NCI-H510A treated with DMSO at 0.1 percent for 48 hours (cell line): ENCODE measurements around the gene VPS8.
A peak's percentile ranks its signal among the peaks of the same experiment; 100 is the strongest.

Source experiments
- DNase-seq: peaks from one replicate; lab custom pipeline; 2025; lab: John Stamatoyannopoulos, UW

VPS8 gene

DNA sequence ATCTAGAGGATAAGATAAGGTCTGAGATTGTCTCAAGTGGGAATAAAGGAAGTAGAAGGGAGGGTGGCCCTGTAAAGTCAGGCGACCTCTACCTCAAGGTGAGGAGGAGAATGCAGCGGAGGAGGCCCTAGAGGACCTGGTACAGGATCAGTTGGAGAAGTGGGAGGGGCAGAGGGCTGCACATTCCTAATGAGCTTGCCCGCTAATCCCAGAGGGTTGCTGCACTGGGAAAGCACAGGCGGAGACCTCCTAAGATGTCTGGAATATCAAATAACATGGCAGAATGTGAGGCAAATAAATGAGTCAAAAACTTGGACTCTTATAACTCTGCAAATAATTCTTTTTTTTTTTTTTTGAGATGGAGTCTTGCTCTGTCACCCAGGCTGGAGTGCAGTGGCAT is 30.2 kb upstream of the VPS8 start:
- no peak for DNase-seq

DNA sequence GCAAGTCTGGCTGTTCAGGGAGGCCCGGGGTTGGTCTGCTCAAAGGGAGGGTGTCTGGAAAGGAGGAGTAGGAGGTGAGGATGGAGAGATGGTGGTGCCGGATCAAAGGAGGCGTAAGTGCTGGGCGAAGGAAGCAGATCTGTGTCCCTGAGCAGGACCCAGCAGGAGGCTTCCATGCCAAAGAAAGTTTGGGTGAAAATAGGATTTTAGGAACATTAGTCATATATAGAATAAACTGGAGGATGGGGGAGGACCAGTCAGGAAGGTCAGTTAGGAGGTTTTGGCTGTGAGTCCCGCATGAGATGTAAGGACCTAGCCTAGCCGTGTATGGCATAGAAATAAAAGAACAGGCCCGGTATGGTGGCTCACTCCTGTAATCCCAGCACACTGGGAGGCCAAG is 28.6 kb upstream of the VPS8 start:
- no peak for DNase-seq

DNA sequence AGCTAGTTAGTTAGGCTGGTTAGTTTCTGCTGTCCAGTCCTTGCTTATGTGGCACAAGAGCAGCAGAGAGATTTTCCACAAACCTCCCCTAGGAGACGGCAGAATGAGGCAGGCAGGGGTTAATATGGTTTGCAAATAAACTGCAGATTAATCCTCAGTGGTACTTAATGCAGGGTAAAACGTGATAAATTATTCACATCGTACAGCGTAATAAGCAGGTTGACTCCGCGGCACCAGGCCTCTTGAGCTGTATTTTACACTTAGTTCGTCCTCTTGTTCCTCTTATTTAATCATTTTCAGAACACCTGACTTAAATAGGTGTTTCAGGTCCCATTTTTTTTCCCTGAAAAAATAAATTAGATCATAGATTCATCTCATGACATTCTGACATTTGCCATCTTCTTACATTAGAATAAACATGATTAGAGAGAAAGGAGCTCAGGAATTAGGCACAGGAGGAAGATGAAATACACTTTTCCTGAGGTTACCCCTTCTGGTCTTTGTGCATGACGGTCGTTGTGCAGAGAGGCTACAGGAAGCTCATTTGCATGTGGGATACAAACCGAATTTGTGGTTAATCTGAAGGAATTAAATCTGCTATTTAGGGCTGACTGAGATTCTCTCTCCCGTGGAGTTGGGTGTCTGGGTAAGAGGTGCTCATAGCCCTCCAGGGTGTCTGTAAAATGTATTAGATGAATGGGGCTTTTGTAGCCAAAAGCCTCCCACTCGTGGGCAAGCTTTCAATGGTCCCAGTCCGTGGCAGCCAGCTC is 27.1 kb upstream of the VPS8 start:
- no peak for DNase-seq

DNA sequence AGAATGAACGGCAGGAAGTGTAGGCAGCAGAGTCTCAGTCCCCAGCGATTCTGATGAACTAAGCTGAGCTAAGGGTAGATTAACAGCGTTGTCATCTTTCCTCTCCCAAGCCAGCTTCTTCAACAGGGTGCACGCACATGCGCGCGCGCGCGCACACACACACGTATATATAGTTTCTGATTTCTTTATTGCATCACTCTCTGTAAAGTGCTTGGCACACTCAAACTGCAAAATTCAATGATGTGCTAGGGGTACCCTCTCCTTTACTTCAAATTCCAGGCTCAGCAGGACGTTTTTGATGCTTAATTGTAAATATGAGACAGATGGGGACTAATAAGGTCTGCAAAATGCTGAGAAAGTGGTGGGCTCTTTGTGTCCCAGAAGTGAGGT is 26.1 kb upstream of the VPS8 start:
- DNase-seq = no peak

DNA sequence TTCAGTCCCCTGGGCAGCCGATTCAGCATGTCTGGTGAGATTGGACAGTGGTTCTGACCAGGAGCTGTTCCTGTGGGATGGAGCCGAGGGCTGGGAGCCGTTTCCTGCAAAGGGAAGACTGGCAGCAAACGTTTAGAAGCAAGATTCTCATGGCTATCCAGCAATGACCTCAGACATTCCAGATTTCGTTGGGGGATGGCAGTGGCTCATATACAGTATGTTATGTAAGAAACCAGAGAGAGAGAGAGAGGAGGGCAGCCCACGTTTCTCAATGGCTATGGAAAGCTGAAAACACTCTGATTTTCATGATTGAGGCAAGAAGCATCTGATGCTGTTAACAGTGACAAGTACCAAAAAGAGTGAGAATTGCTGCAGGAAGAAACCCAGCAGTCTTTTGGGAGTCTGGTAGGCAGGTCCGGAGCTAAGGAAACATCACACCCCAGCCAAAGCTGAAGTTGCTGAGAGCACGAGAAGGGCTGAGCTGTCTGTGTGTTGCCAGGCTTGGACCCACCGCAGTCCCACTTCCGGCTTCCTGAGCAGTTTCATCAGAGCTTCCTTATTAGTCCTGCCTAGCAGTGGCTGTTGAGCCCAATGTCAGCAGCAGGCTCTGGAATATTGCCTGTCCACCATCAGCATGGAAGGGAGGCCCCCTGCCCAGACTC is 25.6 kb upstream of the VPS8 start:
- DNase-seq = no peak

DNA sequence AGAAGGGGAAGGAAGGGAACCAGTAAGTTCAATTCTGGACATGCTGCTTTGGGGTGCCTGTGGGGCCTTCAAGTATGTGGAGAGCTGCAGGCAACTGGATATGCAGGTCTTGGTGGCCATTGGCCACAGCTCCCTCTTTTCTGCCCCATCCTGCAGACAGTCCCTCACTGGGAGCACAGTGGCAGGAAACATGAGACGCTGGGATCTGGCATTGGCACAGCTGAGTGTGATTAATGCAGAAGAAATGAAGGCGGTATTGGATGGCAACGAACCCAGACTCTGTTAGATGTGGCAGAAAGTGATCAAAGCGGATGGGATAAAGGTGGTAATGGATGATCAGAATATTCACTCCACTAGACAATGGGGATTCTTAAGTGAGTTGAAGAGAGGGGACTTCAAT is 23.2 kb upstream of the VPS8 start:
- DNase-seq = peak; percentile 74

DNA sequence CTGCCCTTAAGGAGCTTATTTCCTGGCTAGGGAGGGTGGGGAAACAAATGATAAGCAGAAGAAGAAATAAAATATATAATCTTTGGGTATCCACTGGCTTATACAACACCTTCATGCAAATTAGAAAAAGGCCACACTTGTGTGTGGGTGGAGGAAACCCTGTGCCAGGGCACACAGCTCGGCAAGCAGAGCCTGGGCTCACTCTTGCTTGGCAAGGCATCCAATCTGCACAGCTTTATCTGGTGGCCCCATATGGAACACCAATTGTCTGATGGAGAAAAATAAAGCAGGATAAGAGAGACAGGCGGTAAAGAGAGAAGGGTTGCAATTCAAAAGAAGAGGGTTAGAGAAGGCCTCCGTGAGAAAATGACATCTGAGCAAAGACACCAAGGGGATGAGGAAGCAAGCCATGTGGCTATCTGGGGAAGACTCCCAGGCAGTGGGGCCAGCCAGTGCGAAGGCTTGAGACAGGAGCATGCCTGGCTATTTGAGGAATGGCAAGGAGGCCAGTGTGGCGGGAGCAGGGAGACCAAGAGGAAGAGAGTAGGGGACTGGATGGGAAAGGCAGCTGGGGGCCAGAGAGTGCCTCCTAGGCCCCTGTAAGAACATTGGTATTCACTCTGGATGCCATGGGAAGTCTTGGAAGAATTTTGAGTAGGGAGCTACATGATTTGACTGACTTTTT is 22.5 kb upstream of the VPS8 start:
- DNase-seq = no peak

DNA sequence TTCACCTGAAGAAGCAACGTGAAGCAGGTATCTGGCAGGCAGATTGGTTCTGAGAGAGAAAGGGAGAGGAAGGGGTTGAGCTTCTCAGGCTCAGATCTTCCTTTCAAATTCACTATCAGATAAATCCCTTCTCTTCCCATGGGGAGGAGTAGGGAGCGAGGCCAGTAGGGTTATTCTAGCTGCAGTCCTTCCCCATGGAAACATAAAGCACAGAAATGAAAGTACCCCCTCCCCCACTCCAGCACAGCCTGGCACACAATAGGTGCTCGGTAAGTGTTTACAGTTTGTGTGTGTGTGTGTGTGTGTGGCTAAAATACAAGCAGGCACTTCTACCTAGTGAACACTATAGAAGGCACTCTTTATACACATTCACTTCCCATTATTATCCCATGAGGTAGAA is 20.8 kb upstream of the VPS8 start:
- peak; percentile 83 for DNase-seq

DNA sequence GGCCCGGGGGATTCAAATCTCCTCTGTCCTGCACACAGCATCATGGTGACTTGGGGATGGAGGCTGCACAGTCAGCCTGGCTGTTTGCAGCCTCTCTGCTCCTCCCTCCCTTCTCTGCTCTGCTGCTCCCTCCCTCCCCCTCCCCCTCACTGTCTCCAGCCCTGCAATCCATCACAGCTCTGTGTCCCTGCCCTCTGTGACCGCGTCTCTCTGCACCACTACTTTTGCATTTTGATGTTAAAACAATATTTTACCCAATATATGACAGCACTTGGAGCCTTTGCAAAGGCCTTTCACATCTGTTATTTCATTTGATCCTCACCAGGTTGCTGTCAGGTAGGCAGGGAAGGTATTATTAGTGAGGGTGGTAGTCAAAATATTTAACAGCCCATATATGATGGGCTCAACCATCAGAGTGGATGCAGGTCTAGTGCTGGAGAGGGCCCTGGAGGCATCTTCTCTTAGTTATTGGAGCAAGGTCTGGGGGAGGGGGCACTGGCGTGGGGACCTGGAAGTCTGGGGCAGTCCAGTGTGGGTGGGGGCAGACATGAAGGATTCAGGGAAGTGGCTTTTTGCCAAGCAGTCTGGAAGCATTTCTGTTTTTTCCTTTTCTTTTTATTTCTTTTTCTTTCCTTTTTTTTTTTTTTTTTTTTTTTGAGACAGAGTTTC is 16.3 kb upstream of the VPS8 start:
- DNase-seq = peak; percentile 22

DNA sequence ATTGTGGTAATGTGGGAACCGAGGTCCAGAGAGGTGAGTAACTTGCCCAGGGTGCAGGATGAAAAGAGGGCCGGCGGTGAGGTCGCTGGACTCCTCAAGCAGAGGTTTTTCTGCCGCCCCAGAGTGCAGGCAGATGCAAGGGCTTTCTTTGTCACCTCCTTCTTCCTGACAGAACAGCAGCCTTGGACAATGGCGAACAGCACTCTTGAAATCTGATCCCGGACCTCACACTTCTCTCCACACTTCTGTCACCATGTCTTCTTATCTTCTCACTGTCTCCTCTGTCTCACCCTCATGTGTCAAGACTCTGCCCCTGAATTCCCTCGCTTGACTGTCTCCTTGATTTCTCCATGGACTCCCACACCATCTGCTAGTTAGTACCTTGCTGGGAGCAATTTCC is 15.4 kb upstream of the VPS8 start:
- peak; percentile 59 for DNase-seq

DNA sequence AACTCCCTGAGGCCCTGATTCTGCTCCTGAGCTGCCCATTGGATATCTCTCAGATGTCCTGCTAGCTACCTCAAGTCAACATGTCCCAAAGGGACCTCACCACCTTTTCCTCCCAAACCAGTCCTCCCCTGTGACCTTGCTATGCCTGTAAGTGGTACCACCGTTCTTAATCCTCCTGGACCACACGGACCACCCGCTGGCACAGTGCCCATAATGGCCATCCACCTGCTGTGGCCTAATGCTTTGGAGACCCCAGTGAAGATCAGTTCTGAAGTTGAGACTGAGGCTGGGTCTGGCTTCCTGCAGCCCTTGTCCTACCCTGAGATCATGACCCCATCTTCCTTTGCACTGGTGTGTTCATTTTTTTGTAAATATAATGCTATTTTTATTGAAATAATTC is 15.0 kb upstream of the VPS8 start:
- DNase-seq = no peak

DNA sequence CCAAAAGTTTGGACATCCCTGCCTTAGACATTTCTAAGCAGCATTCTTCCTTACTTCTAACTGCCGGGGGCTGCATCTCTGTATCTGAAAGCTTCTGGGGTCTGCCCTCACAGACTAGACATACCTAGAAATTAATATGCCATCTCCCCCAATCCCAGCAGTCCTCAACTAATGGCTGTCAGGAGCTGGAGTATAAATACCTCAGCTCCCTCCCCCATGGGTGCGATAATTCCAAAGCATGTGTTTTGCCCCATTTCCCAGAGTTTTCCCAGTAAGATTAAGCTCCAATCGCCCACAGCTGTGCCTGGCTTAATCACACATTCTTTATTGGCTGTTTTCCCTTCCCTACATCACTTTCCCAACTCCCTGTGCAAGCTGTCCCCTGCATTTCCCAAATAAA is 13.8 kb upstream of the VPS8 start:
- DNase-seq = no peak

DNA sequence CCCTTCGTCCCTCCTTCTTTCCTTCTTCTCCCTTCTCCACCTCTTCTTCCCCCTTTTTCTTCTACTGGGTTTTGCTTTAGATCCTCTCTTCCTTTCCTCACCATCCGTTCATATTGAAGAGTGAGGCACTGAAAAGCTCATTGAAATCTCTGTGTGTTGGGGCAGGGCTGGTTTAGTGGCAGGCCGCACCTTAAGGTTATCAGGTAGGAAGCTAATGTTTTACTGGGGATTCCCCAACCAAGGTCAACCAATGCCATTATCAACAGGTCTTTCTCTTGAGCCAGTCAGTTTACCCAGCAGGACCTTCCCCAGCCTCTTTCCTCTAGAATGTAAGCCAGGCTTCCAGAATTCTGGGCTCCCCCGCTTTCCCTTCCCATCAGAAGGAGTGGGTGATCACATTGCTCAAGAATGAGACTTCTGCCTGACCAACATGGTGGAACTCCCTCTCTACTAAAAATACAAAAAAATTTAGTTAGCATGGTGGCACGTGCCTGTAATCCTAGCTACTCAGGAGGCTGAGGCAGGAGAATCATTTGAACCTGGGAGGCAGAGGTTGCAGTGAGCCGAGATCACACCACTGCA is 11.5 kb upstream of the VPS8 start:
- no peak for DNase-seq

DNA sequence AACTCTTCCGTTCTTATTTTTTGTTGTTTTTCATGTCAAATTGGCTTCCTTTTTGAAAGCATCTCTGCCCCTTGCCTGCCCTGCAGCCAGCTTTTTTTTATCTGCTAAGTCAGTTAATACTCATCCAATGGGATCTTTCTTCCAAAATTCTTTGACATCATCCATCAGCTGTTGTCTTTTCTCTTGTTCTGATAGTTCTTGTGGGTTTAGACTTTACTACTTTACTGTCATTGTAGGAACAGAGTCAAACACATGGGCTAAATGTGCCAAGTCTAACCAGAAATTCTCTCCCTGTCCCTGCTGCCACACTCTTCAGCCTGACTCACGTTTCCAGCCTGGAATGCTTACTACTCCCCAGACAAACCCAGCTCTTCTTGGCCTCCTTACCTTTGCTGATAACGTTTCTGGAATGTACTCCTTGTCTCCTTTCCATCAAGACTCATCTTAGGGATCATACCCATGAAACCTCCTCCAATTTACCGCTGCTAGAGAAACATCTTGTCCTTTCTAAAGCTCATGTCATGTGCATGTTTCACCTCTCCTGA is 10.7 kb upstream of the VPS8 start:
- DNase-seq = no peak

DNA sequence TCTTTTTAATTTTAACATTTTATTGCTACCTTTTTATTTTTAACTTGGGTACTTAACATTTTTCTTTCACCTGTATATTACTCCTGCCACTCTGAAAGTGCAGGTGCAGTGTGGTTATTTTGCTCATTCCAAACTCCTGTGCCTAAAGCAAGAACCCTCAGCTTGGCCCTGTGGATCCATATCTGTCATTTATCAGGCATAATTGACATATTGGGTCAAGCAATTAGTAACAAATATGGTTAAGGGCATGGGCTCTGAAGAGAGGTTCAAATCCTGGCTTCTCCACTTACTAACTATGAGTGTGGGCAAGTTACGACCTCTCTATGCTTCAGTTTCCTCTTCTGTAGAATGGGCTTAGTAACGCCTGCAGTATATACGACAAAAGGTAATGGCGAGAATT is 9.8 kb upstream of the VPS8 start:
- no peak for DNase-seq

DNA sequence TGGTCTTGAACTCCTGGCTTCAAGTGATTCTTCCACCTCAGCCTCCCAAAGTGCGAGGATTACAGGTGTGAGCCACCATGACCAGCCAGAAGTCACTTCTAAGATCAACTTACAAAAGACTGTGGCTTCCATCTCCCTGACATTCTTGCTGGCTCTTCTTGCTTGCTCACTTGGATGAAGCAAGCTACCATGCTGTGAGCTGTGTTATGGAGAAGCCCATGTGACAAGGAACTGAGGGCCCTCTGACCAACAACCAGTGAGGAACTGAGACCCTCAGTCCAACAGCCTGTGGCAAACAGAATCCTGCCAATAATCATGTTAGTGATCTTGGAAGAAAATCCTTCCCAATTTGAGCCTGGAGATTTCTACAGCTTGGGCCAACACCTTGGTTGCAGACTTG is 7.2 kb upstream of the VPS8 start:
- no peak for DNase-seq

DNA sequence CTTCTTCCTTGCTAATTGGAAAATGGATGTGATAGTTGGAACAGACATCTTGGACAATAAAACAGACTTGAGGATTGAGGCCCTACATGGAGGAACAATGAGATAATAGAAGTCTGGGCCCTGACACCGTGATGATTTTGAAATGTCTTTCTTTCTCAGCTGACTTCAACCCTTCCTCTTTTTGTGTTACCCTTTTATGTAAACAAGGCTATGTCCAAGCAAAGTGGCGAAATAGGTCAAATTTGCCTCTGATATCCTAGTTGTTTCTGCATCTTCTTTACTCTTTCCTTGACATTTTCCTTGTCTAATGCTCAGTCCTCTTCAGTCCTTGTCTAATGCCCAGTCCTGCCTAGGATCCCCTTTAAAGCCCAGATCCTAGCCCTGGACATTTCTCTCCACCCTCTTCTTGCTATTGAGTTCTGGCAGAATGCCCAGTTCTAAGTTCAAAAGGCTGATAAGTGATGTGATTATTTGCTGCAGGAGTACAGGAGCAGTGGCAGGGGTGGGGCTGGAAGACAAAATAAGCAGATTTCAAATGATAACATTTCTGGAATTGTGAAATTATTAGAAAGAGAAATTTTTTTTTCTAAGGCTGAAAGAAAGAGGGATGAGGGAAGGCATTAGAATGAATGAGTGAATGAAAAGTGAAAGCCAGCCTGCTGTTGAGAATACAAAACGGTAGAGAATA is 6.5 kb upstream of the VPS8 start:
- peak; percentile 98 for DNase-seq

DNA sequence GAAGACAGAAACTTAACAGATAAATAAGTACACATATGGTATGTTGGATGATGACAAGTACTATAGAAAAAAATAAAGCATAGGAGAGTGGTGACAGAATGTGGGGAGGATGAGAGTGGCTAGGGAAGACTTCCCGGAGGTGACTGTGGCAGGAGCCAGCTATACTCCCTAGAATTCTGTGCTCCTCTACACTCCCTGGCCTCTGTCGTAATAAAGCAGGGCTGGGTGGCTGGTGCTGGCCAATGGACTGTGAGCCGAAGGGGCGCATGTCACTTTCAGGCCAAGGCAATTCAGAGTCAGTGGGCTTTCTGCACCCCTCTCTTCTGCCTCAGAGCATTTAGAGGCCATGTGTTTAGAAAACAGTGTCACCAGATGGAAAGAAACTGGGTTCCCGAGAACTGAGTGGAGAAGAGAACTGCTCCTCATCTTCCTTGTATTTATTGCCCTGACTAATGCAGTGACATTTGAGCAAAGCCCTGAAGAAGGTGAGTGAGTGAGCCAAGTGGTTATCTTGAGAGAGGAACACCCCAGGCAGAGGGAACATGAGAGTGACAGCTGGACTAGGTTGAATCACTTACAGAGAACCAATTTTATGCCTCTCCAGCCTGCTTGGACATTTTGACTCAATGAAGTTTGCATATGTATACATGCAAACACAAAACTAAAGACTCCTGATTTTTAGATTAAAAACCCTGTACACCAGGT is 5.2 kb upstream of the VPS8 start:
- DNase-seq = peak; percentile 37

DNA sequence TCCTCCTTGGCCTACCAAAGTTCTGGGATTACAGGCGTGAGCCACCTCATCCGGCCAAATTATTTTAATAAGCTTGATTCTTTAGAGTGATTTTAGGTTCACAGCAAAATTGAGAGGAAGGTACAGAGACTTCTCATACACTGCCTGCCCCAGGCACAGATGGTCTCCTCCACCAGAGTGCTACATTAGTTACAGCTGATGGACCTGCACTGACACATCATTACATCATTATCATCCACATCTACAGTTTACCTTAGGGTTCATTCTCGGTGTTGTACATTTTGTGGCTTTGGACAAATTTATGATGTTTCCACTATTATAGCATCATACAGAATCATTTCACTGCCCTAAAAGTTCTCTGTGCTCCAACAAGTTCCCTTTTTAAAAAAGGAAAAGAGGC is 4.4 kb upstream of the VPS8 start:
- DNase-seq = no peak

DNA sequence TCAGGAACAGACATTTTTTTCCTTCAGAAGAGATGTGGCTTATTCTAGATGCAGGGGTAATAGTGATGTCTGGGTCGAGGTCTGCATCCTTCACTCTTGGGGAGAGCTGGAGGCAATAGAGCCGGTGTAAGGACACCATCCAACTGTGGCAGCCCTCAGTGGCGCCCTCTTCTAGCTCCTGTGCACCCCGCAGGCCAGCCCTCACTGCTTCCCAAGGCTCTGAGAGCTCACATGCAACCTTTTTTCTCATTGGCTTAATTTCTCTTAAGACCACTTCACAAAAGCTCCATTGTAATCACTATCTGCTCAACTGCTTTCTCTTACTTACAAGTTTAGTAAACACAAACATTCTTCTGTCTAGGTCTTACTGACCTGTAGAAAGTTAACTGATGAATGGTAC is 3.9 kb upstream of the VPS8 start:
- peak; percentile 66 for DNase-seq

DNA sequence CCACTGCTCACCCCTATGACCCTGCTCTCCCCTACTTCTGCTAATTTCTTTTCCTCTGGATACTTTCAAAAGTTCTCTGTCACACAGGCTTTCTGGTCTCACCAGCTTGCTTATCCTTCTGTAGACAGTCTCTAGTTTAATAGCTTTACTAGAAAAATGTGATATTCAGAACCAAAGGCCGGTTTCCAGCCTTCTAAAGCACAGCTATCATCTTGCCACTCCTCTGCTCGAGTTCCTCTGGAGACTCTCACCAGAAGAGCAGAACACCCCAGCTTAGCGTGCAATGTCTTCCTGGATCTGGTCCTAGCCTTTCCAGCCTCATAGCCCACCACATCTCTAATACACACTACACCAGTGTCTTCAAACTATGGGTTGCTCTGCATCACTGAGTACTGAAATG is 1.8 kb upstream of the VPS8 start:
- DNase-seq = no peak
